ENCODE data around the gene POU6F2.
"Not testable (repeated sequence)": the region's sequence is repeated elsewhere in the genome, so short reads cannot be mapped to it uniquely, and the experiment has no call there.

The POU6F2 gene

DNA sequence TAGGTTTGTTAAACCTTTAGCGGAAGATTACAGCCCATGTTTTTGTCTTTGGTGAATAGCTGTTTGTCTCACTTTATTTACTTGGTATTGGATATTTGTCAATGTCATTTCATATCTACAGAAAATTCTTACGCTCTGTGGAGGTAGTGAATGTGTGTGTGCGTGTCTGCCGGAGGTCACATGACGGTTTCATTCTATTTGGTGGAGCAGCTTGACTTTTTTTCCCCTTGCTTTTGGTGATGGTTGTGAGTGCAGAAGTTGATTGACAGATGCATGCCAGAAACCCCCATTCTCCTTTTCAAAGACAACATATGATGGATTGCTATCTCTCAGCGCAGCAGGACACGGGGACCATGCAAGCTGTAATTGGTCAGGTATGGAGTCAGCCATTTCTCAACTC is at the start of gene POU6F2:
Gene POU6F2 (plus strand): TSS at position 225 of the 400 bp plus-strand sequence. CDS start 45 bp downstream, at position 270.
- DNase-seq: no peak

GRCh38 chr7:38928506-38928905 is 49.2 kb upstream of the POU6F2 start:
- DNase-seq: no peak

DNA sequence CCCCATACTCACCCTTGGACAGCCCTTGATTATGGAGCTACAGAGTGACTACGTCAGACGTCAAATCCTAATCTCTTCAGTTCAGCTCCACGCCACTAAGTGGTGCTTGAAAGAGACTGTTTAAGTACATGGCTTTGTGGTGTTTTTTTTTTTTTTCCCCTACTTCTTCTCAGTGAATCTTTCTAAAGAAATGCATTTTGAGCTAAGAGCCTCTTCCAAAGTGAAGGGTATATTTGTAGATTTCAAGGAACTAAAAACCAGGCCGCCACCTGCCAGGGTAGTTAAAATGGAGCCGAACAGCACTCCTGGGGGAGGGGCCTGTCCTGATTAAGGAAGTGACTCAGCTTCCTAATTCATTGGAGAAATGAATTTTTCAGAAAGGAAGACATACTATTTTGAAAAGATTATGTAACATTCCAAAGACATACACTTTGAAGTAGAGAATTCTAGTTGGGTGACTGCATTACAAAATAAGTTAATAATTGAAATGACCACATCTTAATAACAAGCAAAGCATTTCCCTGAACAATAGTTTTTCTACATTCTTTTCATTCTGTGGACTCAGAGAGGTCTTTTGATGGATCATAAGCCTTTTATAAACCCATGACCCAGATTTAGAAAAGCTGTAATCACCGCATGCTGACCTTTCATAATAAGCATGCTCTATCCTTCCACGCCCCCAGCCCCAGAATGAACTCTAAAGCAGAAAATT is 48.1 kb upstream of the POU6F2 start:
- no peak for DNase-seq

DNA sequence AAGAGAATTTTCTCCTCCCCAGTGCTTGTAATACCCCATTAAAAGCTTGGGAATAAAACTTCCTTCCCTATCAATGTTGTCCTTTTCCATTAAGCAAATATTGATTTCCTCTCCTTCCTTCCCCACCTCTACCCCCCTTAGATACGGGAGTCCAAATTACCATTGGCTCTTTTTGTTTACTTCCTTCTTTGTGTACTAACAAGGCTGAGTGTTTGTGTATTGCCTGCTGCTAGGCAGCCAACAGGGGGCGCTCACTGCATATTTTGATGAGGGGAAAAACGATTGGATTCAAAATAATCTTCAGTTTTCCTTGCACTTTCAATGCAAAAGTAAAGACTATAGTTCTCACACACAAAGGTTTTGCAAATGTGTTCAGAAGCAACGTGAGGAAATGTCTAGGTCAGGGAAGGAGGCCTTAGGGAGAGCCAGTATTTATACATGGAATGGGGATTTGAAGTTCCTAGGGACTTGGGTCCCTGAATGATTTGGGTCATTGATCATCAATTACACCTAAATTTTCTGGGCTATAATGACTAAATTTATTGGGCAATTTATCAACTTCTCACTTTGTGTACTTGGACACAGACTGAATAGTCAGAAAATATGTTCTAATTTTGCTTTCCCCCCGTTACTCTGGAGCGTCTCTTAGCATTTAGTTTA is 45.1 kb upstream of the POU6F2 start:
- DNase-seq: no peak

DNA sequence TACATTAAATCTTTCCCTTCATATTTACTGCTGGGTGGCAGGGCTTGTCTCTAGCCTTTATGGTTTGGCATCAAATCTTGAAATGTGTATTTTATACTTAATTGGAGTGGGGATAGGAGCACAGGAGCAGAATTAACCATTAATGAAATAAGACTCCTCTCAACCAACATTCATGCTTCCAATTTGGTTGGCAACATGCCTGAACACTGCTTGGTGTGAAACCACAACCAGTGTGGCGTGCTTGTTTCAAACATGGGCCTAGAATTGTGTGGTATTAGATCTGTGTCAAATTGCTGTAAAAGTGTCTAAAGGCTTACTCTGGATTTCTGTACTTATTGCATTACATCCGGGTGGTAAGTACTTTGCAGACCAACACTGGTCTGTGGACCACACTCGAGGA is 43.7 kb upstream of the POU6F2 start:
- no peak for DNase-seq

DNA sequence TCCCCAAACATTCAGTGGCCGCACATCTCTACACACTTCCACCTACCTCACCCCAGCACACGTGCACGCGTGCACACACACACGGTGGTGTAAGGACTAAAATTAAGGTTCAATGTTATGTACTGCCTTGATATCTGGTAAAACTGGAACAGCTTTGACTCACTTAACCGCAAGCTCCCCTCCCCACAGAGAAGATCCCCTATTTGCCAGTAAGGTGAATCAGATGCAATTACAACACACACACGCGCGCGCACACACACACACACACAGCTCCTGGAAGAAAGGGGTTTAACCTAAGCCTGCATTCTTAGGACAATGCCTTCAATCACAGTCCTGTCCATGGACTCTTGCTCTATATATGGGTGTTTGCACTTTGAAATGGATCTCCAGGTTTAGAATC is 43.2 kb upstream of the POU6F2 start:
- no peak for DNase-seq

GRCh38 chr7:38936641-38937040 is 41.1 kb upstream of the POU6F2 start:
- DNase-seq: no peak

GRCh38 chr7:38938001-38938485 is 39.7 kb upstream of the POU6F2 start:
- no peak for DNase-seq

DNA sequence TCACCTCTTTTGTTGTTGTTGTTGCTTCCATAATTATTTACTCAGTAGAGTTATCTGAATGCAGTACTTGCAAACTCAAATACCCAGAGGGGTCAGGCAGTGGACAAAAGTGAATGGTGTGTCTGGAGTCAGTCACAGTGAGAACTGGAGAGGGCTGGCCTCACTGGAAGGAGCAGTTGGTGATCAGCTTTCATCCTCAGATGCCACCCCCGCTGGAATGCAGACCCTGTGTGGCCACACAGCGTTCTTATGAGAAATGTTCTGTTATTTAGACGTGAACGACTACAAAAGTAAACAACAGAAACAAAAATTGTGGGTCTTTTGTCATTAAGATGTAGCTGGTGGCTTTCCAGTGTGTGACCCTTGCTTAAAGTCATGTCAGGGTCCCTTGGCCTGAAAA is 39.1 kb upstream of the POU6F2 start:
- DNase-seq: no peak

- DNase-seq: no peak
Measured at GRCh38 chr7:38940774-38941173, 36.9 kb upstream of the POU6F2 start.

DNA sequence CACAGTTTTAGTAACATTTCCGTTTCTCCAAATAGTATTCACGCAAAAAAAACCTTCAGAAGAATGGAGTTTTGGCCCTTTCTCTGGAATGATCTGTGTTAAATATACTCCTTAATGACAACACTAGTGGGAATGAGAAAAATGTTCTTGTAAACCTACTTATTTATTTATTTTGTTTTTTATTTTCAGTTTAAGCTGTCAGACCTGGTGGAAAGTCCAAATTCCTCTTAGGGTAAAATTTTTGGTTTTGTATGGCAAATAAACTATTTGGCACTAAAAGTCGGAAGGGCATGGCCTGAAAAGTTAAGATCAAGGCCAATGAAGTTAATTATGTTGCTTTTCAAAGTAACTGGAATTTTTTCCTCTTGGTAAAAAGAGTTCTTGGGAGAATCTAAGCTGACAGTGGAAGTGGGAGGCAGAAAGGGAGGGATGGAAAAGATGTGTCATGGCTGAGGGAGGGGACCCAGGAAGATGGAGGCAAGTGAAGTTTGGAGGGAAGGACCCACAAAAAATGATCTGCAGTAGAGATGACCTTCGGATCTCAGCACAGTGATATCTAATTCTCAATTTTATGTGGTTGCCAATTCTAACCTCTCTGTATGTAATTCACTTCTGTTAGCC is 35.2 kb upstream of the POU6F2 start:
- DNase-seq: no peak

DNA sequence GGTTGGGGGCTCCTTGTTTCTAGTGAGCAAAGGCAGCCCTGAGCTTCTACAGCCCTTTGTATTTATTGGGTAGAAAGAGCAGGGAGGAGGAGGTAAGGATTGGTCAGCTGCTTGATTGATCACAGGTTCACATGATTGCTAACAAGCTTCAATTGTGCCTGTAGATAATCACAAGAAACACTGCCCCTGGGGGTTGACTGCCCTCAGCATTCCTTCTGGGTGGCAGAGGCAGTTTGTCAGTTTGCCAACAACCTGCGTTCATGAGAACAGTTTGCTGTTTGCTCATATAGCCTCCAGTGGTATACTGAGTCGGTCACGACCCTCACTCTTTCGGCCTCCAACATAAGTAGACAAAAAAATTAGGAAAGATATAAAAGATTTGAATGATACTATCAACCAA is 30.2 kb upstream of the POU6F2 start:
- DNase-seq: not testable (repeated sequence)

- DNase-seq: no peak
Measured at GRCh38 chr7:38950309-38950708, 27.4 kb upstream of the POU6F2 start.

DNA sequence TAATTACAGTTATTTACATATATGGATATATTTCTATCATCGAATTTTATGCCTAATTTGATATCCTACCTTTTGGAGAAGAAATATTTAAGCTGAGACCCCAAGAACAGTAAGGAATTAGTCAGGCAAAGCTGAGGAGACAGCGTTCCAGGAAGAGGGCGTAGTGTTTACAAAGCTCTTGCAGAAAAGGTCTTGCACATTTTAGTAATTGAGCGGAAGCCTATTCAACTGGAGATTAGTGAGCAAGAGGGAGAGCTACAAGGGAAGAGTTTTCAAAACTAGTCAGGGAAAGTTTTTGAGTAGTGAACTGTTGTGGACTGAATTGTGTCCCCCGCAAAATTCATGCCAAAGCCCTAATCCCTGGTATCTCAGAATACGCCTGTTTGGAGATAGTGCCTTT is 26.5 kb upstream of the POU6F2 start:
- DNase-seq: no peak

- no peak for DNase-seq
Measured at GRCh38 chr7:38953227-38953626, 24.5 kb upstream of the POU6F2 start.

DNA sequence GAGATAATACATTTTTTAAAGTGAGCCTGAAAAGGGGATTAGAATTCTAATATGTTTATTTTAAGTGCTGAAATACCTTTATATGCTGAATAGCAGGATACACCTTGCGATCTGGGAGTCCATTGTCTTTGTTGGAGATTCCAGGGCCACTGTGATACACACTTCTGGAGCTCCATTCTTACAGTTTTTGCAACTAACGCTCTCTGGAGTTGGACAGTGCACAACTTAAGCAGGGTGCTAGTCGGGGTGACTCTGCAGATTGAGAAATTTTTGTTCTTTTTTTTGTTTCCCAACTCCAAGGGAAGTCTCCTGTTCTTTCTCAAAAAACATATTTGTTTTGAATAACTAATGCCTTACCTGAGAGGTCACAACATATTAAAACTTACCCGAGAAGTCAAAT is 23.7 kb upstream of the POU6F2 start:
- no peak for DNase-seq

- DNase-seq: no peak
Measured at GRCh38 chr7:38955892-38956291, 21.8 kb upstream of the POU6F2 start.

GRCh38 chr7:38962028-38962427 is 15.7 kb upstream of the POU6F2 start:
- DNase-seq: no peak

- DNase-seq: no peak
Measured at GRCh38 chr7:38964921-38965320, 12.8 kb upstream of the POU6F2 start.

DNA sequence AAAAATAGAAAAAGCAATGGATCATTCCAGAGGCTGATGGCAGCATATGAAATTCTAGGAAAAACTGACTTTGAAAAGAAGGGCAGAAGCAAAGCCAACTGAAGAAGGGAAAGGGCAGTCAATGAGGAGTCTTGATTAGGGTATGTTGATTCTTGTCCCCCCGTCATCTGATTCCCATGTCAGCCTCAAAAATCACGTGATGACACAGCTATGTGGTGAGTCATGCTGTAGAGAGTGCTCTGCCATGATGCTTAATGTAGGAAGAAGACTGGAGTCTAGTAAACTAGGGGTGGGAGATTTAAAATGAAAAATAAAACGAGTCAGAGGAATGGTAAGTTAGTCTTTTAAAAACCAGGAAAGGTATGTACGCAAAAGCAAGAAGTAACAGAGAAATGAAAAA is 3.9 kb upstream of the POU6F2 start:
- no peak for DNase-seq

GRCh38 chr7:38975944-38976392 is 1.7 kb upstream of the POU6F2 start:
- no peak for DNase-seq

- DNase-seq: no peak
Measured at GRCh38 chr7:38978491-38978890, 782 bp downstream of the POU6F2 start.

DNA sequence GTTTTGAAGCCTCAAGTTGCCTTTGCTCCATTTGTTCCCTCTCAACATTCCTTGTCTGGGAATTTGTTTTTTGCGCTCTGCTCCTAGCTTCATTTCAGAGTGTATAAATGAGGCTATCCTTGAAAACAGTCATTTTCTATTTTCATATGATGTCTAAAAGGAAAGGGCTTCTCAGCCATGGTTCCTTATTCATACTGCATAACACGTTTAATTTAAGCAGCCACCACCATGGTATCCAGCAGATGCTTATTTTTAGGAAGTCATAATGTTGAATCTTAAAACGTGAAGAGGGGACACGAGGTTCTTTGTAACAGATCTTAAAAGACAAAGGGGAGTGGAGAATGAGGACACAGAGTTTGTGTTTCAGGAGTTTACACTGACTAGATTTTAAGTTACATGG is 14.5 kb downstream of the POU6F2 start:
- DNase-seq: no peak

GRCh38 chr7:39001595-39001994 is 23.9 kb downstream of the POU6F2 start:
- no peak for DNase-seq
